Measurements from ENCODE around the gene IQCM.
"Not testable (repeated sequence)": the region's sequence is repeated elsewhere in the genome, so short reads cannot be mapped to it uniquely, and the experiment has no call there.

Gene IQCM

GRCh38 chr4:149512501-149512900 is 303.1 kb downstream of the IQCM start:
- no CpG with 5 or more reads among the region's 1 CpG for WGBS
- Histone ChIP-seq H3K9me3 (ENCODE audit: control insufficient read depth, low read length) (no peaks in the 10 kb centered on the region), H3K4me2 (ENCODE audit: low read length, poor library complexity, severe bottlenecking) (no peak overlapping the region), H2BK12ac (ENCODE audit: low read length in 2 of 2) (no peak overlapping the region), H3K18ac (ENCODE audit: low read depth in 1 of 2, low read length in 2 of 2) (no peak overlapping the region), H2BK5ac (ENCODE audit: low read depth, low read length, poor library complexity, severe bottlenecking) (no peak overlapping the region), H2AFZ (ENCODE audit: low read depth, low read length) (no peak overlapping the region), H4K91ac (ENCODE audit: low read length) (no peak overlapping the region), H3K4me1 (ENCODE audit: control insufficient read depth, insufficient read depth, low read depth, low read length) (no peaks in the 10 kb centered on the region), H3K4ac (ENCODE audit: low read depth in 1 of 2, low read length in 2 of 2) (no peak overlapping the region), H3K79me1 (replicated peaks; ENCODE audit: low read length, poor library complexity, severe bottlenecking) (no peaks in the 10 kb centered on the region), H2BK120ac (ENCODE audit: low read depth, low read length) (no peak overlapping the region), H3K36me3 (ENCODE audit: control insufficient read depth in 1 of 2, insufficient read depth in 2 of 2, low read depth in 1 of 2, low read length in 2 of 2) (no peaks in the 10 kb centered on the region), H3K14ac (ENCODE audit: low read length in 2 of 2) (no peak overlapping the region), H3K23ac (ENCODE audit: low read length in 2 of 2) (no peak overlapping the region), H3K9ac (ENCODE audit: low read length) (no peak overlapping the region), H2AK5ac (ENCODE audit: low read length, severe bottlenecking) (no peak overlapping the region), H2BK15ac (ENCODE audit: low read depth, poor library complexity, severe bottlenecking) (no peak overlapping the region), H3K27me3 (ENCODE audit: control insufficient read depth in 1 of 2, insufficient read depth in 1 of 2, low read length in 2 of 2) (no peaks in the 10 kb centered on the region), H3K4me3 (ENCODE audit: insufficient read depth in 1 of 2, low read depth in 1 of 2, low read length in 2 of 2) (no peak overlapping the region), H3K27ac (ENCODE audit: low read length, poor library complexity, severe bottlenecking) (no peak overlapping the region), H4K8ac (ENCODE audit: low read length) (no peak overlapping the region)
- DNase-seq: no peak

- DNase-seq: no peak
- H3K36me3 ChIP-seq (ENCODE audit: control insufficient read depth in 1 of 2, insufficient read depth in 2 of 2, low read depth in 1 of 2, low read length in 2 of 2): no peaks in the 10 kb centered on the region
- H3K18ac ChIP-seq (ENCODE audit: low read depth in 1 of 2, low read length in 2 of 2): no peak overlapping the region
- no peak overlapping the region for H3K9ac ChIP-seq (ENCODE audit: low read length)
- H2BK5ac ChIP-seq (ENCODE audit: low read depth, low read length, poor library complexity, severe bottlenecking): no peak overlapping the region
- no peak overlapping the region for H3K27ac ChIP-seq (ENCODE audit: low read length, poor library complexity, severe bottlenecking)
- no peak overlapping the region for H3K4me3 ChIP-seq (ENCODE audit: insufficient read depth in 1 of 2, low read depth in 1 of 2, low read length in 2 of 2)
- H2AFZ ChIP-seq (ENCODE audit: low read depth, low read length): no peak overlapping the region
- H2BK12ac ChIP-seq (ENCODE audit: low read length in 2 of 2): no peak overlapping the region
- H3K14ac ChIP-seq (ENCODE audit: low read length in 2 of 2): no peak overlapping the region
- H3K4me2 ChIP-seq (ENCODE audit: low read length, poor library complexity, severe bottlenecking): no peak overlapping the region
- no peaks in the 10 kb centered on the region for H3K79me1 ChIP-seq (replicated peaks; ENCODE audit: low read length, poor library complexity, severe bottlenecking)
- H4K8ac ChIP-seq (ENCODE audit: low read length): no peak overlapping the region
- 100% methylated on average over 1 of the region's 2 CpGs for WGBS
- no peak overlapping the region for H2BK120ac ChIP-seq (ENCODE audit: low read depth, low read length)
- no peaks in the 10 kb centered on the region for H3K4me1 ChIP-seq (ENCODE audit: control insufficient read depth, insufficient read depth, low read depth, low read length)
- H3K9me3 ChIP-seq (ENCODE audit: control insufficient read depth, low read length): no peaks in the 10 kb centered on the region
- H2AK5ac ChIP-seq (ENCODE audit: low read length, severe bottlenecking): no peak overlapping the region
- H3K27me3 ChIP-seq (ENCODE audit: control insufficient read depth in 1 of 2, insufficient read depth in 1 of 2, low read length in 2 of 2): no peaks in the 10 kb centered on the region
- no peak overlapping the region for H4K91ac ChIP-seq (ENCODE audit: low read length)
- no peak overlapping the region for H2BK15ac ChIP-seq (ENCODE audit: low read depth, poor library complexity, severe bottlenecking)
- no peak overlapping the region for H3K4ac ChIP-seq (ENCODE audit: low read depth in 1 of 2, low read length in 2 of 2)
- H3K23ac ChIP-seq (ENCODE audit: low read length in 2 of 2): no peak overlapping the region
These were observed 303.9 kb downstream of the IQCM start for GRCh38 chr4:149511558-149512298.

GRCh38 chr4:149507309-149507708 is 308.3 kb downstream of the IQCM start:
- not testable (repeated sequence) for H3K9me3 ChIP-seq (ENCODE audit: control insufficient read depth, low read length); DNase-seq
- 92% methylated on average over 1 of the region's 1 CpG for WGBS

GRCh38 chr4:149500806-149501205 is 314.8 kb downstream of the IQCM start:
- 82% methylated on average over 1 of the region's 2 CpGs for WGBS
- Histone ChIP-seq H3K4ac (ENCODE audit: low read depth in 1 of 2, low read length in 2 of 2) (no peak overlapping the region), H2BK12ac (ENCODE audit: low read length in 2 of 2) (no peak overlapping the region), H2AK5ac (ENCODE audit: low read length, severe bottlenecking) (no peak overlapping the region), H3K27ac (ENCODE audit: low read length, poor library complexity, severe bottlenecking) (no peak overlapping the region), H3K14ac (ENCODE audit: low read length in 2 of 2) (no peak overlapping the region), H4K8ac (ENCODE audit: low read length) (no peak overlapping the region), H4K91ac (ENCODE audit: low read length) (no peak overlapping the region), H3K4me3 (ENCODE audit: insufficient read depth in 1 of 2, low read depth in 1 of 2, low read length in 2 of 2) (no peak overlapping the region), H3K9me3 (ENCODE audit: control insufficient read depth, low read length) (no peaks in the 10 kb centered on the region), H3K23ac (ENCODE audit: low read length in 2 of 2) (no peak overlapping the region), H3K18ac (ENCODE audit: low read depth in 1 of 2, low read length in 2 of 2) (no peak overlapping the region), H2AFZ (ENCODE audit: low read depth, low read length) (no peak overlapping the region), H3K36me3 (ENCODE audit: control insufficient read depth in 1 of 2, insufficient read depth in 2 of 2, low read depth in 1 of 2, low read length in 2 of 2) (no peaks in the 10 kb centered on the region), H3K4me2 (ENCODE audit: low read length, poor library complexity, severe bottlenecking) (no peak overlapping the region), H3K9ac (ENCODE audit: low read length) (no peak overlapping the region), H2BK15ac (ENCODE audit: low read depth, poor library complexity, severe bottlenecking) (no peak overlapping the region), H3K79me1 (replicated peaks; ENCODE audit: low read length, poor library complexity, severe bottlenecking) (no peaks in the 10 kb centered on the region), H2BK5ac (ENCODE audit: low read depth, low read length, poor library complexity, severe bottlenecking) (no peak overlapping the region), H3K4me1 (ENCODE audit: control insufficient read depth, insufficient read depth, low read depth, low read length) (no peaks in the 10 kb centered on the region), H3K27me3 (ENCODE audit: control insufficient read depth in 1 of 2, insufficient read depth in 1 of 2, low read length in 2 of 2) (no peaks in the 10 kb centered on the region), H2BK120ac (ENCODE audit: low read depth, low read length) (no peak overlapping the region)
- no peak for DNase-seq

More at GRCh38 chr4:149507309-149507708, 308.3 kb downstream of the IQCM start:
- not testable (repeated sequence) for H3K4ac ChIP-seq (ENCODE audit: low read depth in 1 of 2, low read length in 2 of 2); H3K4me2 ChIP-seq (ENCODE audit: low read length, poor library complexity, severe bottlenecking); H2BK5ac ChIP-seq (ENCODE audit: low read depth, low read length, poor library complexity, severe bottlenecking); H3K9ac ChIP-seq (ENCODE audit: low read length); H3K36me3 ChIP-seq (ENCODE audit: control insufficient read depth in 1 of 2, insufficient read depth in 2 of 2, low read depth in 1 of 2, low read length in 2 of 2); H3K4me1 ChIP-seq (ENCODE audit: control insufficient read depth, insufficient read depth, low read depth, low read length); H2BK12ac ChIP-seq (ENCODE audit: low read length in 2 of 2); H3K27me3 ChIP-seq (ENCODE audit: control insufficient read depth in 1 of 2, insufficient read depth in 1 of 2, low read length in 2 of 2); H3K4me3 ChIP-seq (ENCODE audit: insufficient read depth in 1 of 2, low read depth in 1 of 2, low read length in 2 of 2); H3K18ac ChIP-seq (ENCODE audit: low read depth in 1 of 2, low read length in 2 of 2); H4K91ac ChIP-seq (ENCODE audit: low read length); H3K14ac ChIP-seq (ENCODE audit: low read length in 2 of 2); H3K23ac ChIP-seq (ENCODE audit: low read length in 2 of 2); H2AK5ac ChIP-seq (ENCODE audit: low read length, severe bottlenecking); H3K27ac ChIP-seq (ENCODE audit: low read length, poor library complexity, severe bottlenecking); H2BK15ac ChIP-seq (ENCODE audit: low read depth, poor library complexity, severe bottlenecking); H2BK120ac ChIP-seq (ENCODE audit: low read depth, low read length); H4K8ac ChIP-seq (ENCODE audit: low read length); H3K79me1 ChIP-seq (replicated peaks; ENCODE audit: low read length, poor library complexity, severe bottlenecking); H2AFZ ChIP-seq (ENCODE audit: low read depth, low read length)
